HG03558 (cell line): ENCODE data around the gene GNLY.

ENCODE experiments used
- ATAC-seq: cut with Tn5 transposase; IDR thresholded peaks from one replicate; pipeline ENCODE4 v1.9.1; 2021; ENCODE audit warnings: moderate number of reproducible peaks; ENCODE audit not compliant: unreplicated experiment; ENCODE audit errors: extremely low read depth

Gene GNLY

DNA sequence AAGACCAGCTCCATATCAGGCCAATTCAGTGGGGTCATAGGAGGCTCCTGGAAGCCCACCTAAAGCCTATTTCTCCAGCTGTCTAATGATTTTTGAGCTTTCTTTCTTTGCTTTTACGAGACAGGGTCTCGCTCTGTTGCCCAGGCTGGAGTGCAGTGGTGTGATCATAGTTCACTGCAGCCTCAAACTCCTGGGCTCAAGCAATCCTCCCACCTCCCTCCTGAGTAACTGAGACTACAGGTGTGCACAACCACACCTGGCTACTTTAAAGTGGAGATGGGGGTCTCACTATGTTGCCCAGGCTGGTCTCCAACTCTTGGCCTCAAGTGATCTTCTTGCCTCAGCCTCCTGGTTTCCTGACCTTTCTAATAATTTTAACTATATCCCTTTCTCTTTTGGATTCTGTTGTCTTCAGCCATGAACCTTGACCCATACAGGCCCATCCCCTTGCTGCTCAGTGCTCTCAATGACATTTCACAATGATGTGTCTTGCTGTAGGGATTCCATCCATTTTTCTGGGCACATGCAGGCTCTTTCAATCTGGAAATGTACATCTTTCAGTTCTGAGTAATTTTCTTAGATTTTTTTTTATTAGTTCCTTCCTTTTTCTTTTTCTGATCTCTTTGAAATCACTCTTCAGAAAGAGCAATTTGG, 29.7 kb downstream of the GNLY start:
- ATAC-seq = no peak

DNA sequence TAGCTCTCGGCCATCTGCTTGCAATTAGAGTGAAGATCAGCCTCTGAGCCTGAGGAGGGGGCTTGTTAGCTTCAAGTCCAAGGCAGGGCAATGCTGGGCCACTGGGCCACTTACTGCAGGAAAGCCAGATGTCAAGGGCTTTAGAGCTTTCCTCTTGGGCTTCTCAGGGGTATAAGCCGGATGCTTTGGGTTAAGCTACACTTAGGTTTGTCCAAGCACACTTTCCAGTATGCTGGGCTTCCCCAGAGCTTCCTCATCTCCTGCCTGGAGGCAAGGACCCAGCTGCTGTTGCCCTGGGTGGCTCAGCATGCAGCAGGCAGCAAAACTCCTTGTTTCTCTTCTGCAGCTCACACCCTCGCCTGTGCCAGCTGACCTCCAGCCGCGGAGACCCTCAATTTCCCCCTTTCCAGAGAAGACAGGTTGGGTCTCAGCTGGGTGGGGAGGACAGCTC, 30.6 kb downstream of the GNLY start:
- ATAC-seq = no peak

DNA sequence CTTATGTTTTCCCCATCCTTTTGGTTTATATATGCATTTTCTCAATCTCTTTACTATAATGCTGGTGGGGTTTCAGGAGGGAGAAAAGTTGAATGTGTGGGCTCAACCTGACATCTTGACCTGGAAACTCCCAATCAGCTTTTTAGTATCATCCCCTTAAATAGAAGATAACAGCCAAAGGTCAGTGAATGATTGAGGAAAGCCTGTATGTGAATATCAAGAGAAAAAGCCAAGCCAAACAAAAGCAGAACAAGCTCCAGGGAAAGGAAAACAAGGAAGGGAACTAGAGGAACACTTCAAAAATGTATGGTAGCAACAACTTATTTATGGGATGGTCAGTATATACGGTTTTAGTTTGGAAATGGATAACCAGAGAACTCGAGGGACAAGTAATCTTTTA, 31.3 kb downstream of the GNLY start:
- ATAC-seq = no peak

DNA sequence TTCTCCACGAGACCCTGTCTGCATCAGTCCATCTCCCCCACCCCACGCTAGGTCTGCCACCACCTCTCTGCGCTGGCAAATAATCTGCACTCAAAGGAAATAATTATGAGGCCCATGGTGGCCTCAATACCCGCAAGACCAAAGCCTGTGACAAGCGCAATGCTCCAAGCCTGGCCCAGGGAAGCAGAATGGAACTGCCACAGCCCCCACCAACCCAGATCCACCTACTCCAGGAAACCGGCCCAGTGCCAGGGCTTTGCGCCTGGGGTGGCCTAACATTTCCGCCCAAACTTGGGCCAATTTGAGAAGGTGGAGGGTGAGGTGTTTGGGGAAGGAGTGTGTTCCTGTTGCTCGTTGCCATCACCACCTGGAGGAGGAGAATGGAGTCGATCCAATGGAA, 33.6 kb downstream of the GNLY start:
- ATAC-seq = no peak

DNA sequence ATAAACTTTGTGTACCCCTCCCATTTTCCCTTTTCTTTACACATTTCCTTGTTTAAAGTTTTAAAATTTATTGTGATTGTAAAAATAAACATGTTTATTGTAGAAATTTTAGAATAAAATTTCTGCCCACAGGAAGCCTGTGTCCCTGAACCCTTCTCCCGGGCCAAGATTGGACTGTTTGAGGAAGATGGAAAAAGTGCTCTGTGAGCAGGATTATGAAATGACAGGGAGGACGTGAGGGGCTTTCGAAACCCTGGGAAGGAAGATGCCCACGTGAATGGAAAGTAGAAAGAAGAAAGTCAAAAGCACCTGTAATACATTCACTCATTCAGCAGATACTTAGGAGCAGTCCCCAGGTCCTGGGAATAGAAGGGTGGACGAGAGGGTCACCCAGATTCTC, 34.2 kb downstream of the GNLY start:
- ATAC-seq = no peak

DNA sequence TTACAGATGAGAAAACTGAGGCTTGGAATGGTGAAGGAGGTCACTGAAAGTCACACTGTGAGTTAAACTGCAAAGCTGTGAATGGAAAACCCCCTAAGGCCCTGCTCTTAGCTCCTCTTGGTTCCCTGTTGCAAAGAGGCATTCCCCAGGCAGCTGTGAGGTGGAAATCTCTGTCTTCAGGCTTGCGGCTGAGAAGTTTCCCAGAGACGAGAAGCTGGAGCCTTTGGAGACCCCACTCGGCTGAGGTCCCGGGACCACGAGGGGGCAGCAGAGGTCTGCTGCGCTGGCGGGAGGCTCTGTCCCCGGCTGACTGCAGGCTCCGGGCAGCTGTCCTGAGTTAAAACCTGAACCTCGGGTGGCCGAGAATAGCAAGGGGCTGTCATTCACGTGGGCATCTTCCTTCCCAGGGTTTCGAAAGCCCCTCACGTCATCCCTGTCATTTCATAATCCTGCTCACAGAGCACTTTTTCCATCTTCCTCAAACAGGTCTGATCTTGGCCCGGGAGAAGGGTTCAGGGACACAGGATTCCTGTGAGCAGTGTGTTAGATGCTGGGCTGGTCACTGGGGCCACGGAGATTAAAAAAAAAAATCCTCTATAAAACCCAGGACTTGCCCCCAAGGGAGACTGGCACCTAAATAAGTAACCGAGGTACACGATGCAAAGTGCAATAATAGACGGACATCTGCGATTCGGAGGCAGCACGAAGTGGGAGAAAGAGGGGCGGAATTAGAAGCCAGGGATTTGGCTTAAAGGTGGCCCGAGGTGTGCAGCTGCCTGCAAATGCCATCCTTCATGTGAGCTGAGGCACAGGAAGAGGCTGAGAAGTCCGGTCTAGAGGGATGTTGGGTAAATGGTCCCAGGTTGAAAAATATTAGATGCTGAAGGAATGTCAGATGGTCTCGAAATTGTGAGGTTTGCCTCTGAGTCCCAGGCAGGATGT, 35.0 kb downstream of the GNLY start:
- ATAC-seq = no peak

DNA sequence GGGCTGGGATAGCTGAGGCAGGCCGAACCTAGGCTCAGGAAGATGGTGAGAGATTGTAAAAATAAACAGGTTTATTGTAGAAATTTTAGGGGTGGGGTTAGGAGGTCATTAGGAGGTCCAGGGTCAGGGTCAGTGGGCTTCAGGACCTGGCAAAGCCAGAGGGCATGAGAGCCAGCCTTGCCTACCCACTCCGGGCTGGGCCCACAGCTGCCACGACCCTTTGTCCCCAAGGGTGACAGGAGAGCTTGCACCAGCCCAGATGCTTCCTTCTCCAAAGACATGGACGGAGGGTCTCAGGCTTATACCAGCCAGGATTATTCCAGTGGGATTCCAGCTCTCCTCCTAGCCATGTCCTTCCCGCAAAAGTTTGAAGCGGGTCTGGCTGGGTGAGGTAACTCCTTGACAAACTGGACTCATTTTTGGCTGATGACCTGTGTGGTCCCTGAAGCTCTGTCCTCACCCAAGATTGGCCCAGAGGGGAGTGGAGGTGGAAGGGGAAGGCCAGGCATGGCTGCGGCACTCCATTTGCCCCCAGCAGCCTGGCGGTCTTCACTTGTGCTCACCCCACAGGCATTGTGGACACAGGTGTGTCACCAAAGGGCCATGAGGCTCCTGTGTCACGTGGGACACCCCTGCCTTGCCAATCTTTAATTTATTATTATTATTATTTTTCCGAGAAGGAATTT, 35.8 kb downstream of the GNLY start:
- ATAC-seq = no peak

DNA sequence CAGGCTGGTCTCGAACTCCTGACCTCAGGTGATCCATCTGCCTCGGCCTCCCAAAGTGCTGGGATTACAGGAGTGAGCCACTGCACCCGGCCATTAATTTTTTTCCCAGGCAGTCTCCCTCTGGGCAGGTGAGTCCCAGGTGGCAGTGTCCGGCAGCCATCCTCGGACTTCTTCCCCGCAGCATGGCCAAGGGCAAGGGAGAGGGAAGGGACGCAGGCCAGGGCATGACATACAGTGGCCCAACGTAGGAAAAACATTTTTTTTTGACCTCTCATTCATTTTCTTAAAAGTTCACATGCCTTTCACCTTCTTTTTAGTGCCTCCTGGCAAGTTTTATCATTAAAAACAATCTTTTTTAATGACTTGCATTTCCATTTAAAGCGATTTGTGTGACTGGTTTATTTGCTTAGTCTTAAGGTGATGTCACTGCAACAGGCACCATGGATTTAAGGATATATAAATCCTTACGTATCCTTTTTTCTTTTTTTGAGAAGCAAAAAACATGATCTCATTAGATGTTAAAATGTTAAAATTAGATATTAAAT, 36.6 kb downstream of the GNLY start:
- no peak for ATAC-seq

DNA sequence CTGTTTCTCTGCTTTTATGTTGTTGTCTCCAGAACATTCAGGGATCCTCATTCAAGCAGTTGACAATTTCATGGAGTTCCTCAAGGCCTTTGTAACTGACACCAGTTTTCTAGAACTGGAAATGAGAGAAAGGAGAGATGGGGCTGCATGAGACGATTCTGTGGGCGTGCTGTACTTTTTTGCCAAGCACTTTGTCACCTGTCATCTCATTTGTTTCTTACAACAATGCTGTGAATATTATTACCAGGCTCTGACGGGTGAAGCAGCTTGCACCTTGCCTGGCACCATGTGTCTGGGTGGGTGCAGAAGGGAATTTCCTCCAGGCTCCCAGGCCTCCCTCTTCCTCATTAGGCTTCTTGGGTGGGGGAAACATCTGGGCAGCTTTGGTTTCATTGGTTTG, 37.4 kb downstream of the GNLY start:
- ATAC-seq = no peak

DNA sequence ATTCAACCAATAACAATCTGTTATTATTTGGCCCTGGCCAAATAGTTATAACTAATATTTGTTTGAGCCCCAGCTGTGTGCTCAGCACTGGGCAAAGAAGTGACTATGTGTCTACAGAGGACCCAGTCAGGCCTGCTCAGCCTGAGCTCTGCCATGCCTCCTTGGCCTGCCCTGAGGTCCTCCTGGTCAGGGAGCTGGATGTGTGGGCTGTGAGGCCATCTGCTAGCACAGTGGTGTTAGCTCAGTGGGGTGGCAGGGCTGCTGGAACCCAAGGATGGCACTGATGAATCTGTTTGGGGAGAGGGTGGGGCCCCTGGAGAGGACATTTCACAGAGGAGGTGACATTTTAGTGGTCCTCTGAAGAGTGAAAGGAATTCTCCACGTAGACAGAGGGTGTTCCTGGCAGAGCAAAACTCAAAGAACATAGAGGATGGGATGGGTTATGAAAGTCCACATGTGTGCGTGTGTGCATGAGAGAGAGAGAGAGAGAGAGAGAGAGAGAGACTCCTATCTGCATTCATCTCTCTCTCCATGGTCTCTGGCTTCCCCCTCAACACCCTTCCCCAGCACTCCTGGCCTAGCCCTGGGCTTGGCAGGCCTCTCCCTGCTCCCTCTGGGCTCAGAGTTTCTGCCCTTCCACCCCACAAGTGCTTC, 38.4 kb downstream of the GNLY start:
- ATAC-seq = no peak

DNA sequence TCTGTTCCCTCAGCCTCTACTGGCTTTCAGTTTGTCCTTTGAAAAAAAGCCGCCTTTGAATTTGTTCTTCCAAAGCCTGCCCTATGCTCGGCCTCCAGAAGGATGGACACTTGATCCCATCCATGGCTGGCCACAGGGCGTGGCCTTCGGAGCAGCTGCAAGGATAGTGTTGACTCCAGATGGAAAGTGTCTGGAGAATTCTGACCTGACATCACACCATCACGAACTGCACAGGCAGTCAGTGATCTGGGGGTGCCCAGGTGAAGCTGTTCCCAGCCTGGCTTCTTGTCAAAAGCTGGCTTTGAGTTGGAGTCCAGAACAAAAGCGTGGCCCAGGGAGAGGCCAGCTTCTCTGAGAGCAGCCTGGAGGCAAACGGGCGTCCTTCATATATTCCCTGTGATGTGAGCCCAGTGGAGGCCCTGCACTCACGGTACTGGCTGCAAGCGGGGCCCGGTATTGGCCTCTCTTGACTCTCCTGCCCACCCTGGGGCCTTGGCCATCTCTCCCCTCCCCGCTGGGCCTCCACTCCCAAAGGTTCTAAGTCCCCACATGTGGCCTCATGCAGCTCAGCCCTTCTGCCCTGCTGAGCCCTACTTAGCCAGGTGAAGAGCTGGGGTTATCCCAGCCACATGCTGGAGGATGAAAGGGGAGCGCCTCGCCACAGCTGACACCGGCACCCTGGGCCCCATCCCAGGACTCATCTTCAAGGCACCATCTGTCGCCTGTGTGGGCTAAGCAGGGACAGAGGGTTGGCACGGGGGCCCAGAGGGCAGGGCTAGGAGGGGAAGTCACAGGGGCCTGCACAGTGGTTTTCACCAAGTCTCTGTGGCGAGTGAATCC, 39.2 kb downstream of the GNLY start:
- no peak for ATAC-seq

DNA sequence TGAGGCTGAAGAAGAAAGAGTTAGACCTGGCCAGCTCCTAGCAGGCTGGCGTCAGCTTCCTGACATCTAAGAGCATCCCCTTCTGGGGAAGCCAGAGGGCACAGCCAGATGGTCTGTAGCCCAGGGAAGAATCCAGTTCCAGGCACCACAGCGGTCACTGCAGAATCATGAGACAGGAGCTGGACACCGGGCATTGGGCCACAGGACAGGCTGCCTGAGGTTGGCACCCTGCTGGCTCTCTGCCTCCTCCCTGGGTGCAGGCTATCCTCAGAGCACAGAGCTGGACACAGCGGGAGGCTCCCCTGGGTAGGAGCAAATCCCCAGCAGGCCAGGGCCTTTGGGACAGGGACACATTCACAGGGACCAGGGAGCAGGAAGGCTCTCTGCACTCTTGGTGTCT, 39.9 kb downstream of the GNLY start:
- ATAC-seq = no peak

DNA sequence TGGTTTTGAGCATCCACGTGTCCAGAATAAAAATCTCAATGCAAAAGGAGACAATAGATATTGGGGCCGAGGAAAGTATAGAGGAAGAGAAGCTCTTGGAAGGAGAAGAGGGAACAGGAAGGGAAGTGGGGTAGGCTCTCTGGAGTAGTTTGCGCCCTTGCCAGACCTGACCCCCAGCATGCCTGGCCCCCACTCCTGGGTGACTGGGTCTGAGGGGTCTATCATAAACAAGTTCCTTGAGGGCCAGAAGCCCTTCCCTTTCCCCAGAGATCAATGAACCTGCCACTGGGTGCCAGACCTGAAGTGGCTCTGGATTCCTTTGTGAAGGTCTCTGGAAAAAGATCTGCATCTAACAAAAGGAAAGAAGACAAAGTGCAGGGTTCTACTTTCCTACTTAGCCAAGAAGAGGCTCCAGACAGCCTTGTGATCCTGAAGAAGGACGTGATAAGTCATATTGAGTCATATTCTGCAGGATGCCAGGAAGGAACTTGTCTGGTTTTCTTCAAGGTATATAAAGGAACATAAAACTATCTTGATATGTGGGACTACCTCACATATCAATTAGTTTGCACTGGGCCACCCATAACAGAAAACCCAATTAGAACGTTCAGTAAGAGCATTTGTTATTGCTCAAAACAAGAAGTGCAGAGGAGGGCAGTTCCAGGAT, 40.9 kb downstream of the GNLY start:
- ATAC-seq = no peak

DNA sequence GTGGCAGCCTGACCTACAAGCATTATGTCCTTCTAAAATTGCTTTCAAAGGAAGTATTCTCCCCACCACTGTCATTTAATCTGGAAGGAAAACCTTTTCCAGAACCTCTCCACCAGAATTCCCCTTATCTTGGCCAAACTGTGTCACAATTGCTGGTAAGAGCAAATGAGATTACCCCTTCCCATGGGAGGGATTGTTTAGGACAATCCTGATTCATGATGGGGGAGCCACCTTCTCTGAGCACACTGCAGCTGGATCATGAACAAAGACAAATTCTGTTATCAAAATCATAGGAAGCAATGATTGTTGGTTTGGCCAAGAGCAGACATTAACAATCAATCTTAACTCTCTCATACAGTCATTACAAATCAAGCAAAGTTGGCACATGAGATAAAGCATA, 41.5 kb downstream of the GNLY start:
- no peak for ATAC-seq

DNA sequence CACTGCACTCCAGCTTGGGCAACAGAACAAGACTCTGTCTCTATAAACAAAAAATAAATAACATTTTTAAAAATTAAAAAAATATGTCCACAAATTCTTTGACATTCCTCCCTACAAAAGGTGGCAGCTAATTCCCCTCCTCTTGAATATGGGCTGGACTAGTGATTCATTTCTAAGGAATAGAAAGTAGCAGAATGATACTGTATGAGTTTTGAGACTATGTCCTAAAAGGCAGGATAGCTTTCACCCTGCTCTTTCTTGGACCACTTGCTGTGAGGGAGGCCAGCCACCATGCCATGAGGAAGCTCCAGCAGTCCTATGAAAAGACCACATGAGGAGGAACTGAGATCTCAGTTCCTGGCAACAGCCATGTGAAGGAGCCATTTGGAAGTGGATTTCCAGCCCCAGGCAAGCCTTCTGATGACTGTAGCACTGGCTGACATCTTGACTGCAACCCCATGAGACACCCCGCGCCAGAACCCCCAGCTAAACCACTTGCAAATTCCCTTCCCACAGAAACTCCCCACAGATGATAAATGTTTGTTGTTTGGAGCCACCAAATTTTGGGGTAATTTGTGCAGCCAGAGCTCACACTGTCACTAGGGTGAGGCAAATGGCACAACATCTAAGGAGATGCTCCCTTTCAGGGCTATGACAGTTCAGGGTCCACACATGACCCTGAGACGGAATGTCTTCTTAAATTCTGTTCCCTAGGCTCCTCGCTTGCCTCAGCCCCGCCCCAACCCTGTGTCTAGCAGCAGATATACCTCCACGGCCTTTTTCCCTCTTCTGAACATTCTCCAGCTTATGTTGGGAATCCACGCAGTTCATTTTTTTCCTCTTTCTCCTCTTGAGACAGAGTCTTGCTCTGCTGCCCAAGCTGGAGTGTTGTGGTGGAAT, 42.5 kb downstream of the GNLY start:
- ATAC-seq = no peak

DNA sequence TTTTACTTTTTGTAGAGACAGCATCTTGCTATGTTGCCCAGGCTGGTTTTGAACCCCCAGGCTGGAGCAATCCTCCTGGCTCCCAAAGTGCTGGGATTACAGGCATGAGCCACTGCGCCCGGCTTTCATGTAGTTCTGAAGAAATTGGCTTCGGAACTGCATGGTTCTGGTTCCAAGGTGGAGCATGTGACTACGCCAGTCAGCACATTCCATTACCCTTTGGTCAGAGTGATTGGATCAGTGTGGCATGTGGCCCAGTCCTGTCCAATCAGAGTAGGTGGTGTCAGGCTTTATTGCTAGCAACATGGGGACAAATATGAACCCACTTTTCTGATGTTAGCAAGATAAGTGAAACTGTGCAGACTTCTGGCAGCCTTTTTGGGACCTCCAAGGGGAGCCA, 43.3 kb downstream of the GNLY start:
- no peak for ATAC-seq

DNA sequence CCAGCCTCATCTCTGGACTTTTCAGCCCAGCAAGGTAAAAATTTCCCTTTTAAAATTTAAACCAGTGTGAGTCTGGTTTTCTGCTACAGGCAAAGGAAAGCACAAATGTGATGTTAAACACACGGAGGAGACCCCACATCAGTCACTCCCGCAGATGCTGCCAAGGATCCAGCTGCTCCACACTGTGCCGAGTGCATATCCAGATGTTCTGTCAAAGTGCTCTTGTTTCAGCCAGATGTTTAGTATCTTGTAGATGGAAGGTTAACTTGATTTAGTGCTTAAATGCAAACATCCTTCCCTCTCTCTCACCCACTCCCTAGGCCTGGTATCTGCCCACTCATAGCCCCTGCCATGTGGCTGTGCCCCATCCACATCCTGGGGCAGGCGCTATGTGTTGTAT, 43.8 kb downstream of the GNLY start:
- no peak for ATAC-seq

DNA sequence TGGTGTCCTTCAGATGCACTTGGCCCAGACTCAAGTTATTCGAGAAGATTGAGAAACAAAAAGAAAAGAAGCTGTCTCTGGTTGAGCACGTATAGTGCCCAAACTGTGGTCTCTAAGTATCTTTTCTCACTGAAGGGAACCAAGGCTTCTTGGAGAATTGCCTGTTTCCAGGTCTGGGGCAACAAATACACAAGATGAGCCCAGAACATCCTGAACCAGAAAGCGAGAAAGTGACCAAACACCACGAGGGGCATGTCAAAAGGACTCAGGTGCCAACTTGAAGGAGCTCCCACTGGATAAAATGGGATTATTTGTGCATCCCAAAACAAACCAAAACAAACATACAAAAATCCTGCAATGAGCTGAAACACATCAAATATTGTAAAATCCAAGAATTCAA, 46.0 kb downstream of the GNLY start:
- ATAC-seq = no peak
